Panc1 (cell line): ENCODE data around the gene SH3PXD2B. TPM values are rescaled to one million over a fixed set of nuclear protein-coding genes. Genes with fewer than 3 reads are reported as not detected.

Experiments
- ATAC-seq: fragments of 200-7000 bp; cut with Tn5 transposase; 2 replicates; pipeline ENCODE4 v1.9.1; 2020; ENCODE audit warnings: mild to moderate bottlenecking, moderate library complexity
- BruUV-seq: library from RNA; stranded (reverse); fragments of 400-500 nt; replicated peaks from 2 replicates; lab custom pipeline; 2021; lab: Mats Ljungman, UMichigan
- CTCF ChIA-PET: fragments of 300-600 bp; sonication (Branson Sonifier 250); formaldehyde crosslinking; loops from one replicate; lab custom pipeline; 2022; ENCODE audit warnings: antibody characterized with exemption; lab: Charles Lee
- POLR2A ChIA-PET: fragments of 300-600 bp; sonication (Branson Sonifier 250); formaldehyde crosslinking; loops from one replicate; lab custom pipeline; 2022; ENCODE audit warnings: antibody characterized with exemption; lab: Charles Lee
- DNase-seq: peaks from one replicate; pipeline ENCODE4 v3.0.0-alpha.2; 2010; ENCODE audit warnings: low read depth, low spot score
- H3K27ac ChIP-seq: 2 replicates; pipeline ENCODE4 v1.5.1; 2011; ENCODE audit warnings: mild to moderate bottlenecking, low read length, inconsistent platforms
- H3K27me3 ChIP-seq: fragments of 200-500 bp; sonication (Bioruptor generic); 2 replicates; pipeline ENCODE4 v1.6.0; 2014; ENCODE audit warnings: low read length, inconsistent platforms; ENCODE audit not compliant: control insufficient read depth, insufficient read depth
- H3K36me3 ChIP-seq: fragments of 200-500 bp; sonication (Bioruptor generic); 2 replicates; pipeline ENCODE4 v1.5.1; 2014; ENCODE audit warnings: inconsistent platforms, mild to moderate bottlenecking, low read length, moderate library complexity; ENCODE audit not compliant: control insufficient read depth, insufficient read depth
- H3K4me1 ChIP-seq: 2 replicates; pipeline ENCODE4 v1.5.1; 2011; ENCODE audit warnings: inconsistent platforms, mild to moderate bottlenecking, low read length, moderate library complexity; ENCODE audit not compliant: control insufficient read depth, insufficient read depth
- H3K4me3 ChIP-seq, 2 experiments: 2 replicates each; pipeline ENCODE4 v1.5.1; 2011 to 2012; ENCODE audit warnings: low read depth in 2 of 2, low read length in 2 of 2, mild to moderate bottlenecking in 2 of 2, inconsistent platforms in 1 of 2, moderate library complexity in 1 of 2
- H3K9me3 ChIP-seq: fragments of 200-500 bp; sonication (Bioruptor generic); 2 replicates; pipeline ENCODE4 v1.5.1; 2014; ENCODE audit warnings: low read depth, mild to moderate bottlenecking, inconsistent platforms, low read length, moderate library complexity; ENCODE audit not compliant: control insufficient read depth, insufficient read depth
- CTCF ChIP-seq: fragments of 450-650 bp; IDR thresholded peaks from 2 replicates; pipeline ENCODE4 v1.5.1; 2017; ENCODE audit warnings: mild to moderate bottlenecking
- POLR2AphosphoS5 ChIP-seq: IDR thresholded peaks from 2 replicates; pipeline ENCODE4 v1.6.1; 2012; ENCODE audit warnings: mild to moderate bottlenecking, low read depth, low read length, moderate library complexity
- REST ChIP-seq, 2 experiments: IDR thresholded peaks; 2 replicates each; pipeline ENCODE4 v1.6.1; 2011 to 2012; ENCODE audit warnings: low read depth in 2 of 2, control low read depth in 1 of 2, low read length in 1 of 2, mild to moderate bottlenecking in 1 of 2, moderate library complexity in 1 of 2; ENCODE audit not compliant: insufficient read depth in 1 of 2
- SIN3A ChIP-seq: IDR thresholded peaks from 2 replicates; pipeline ENCODE4 v1.6.1; 2012; ENCODE audit warnings: low read depth, mild to moderate bottlenecking, low read length, moderate library complexity, borderline replicate concordance; ENCODE audit not compliant: insufficient read depth
- TCF7L2 ChIP-seq: IDR thresholded peaks from 2 replicates; pipeline ENCODE4 v1.6.1; 2011; ENCODE audit warnings: mild to moderate bottlenecking, low read depth, low read length, inconsistent platforms
- in situ Hi-C: cut with HindIII; loops from 2 replicates; pipeline ENCODE4 v1.10.0; 2016; ENCODE audit warnings: low sequenced_read_pairs, low pct_unique_long_range_greater_than_20kb
- intact Hi-C: fragments of 100-400 bp; cut with micrococcal nuclease; formaldehyde crosslinking; loops from one replicate; pipeline ENCODE4 v1.10.0; 2022; ENCODE audit not compliant: unreplicated experiment
- total RNA-seq: library from RNA; stranded (reverse); gene quantifications from one replicate; pipeline ENCODE4 v1.2.1, GENCODE V29; 2021; ENCODE audit not compliant: unreplicated experiment

SH3PXD2B gene
- total RNA-seq, 1 experiment from 2014 or later = 39.7 TPM

GRCh38 chr5:172278356-172278755, 176.0 kb downstream of the SH3PXD2B start:
- in situ Hi-C loops = no loop called here
- ChIA-PET CTCF (no interaction called here), POLR2A (no interaction called here)
- no TSS peak for BruUV-seq
- ATAC-seq (no peak), DNase-seq (no peak)
- intact Hi-C loops = no loop called here
- TF ChIP-seq REST (IDR thresholded peaks at IDR 0.05; ENCODE audit: insufficient read depth in 1 of 2, low read depth in 2 of 2, low read length in 1 of 2) (no peak), TCF7L2 (no peak), SIN3A (no peak), POLR2AphosphoS5 (no peak), CTCF (no peak)
- Histone ChIP-seq H3K4me1 (peaks cover 36% of the 10 kb centered on the region), H3K4me3 (no peak overlapping the region), H3K27ac (no peak overlapping the region), H3K36me3 (no peaks in the 10 kb centered on the region; the same call in 1 of the 2 replicates), H3K9me3 (no peaks in the 10 kb centered on the region), H3K27me3 (no peaks in the 10 kb centered on the region)

GRCh38 chr5:172276214-172276613, 178.1 kb downstream of the SH3PXD2B start:
- TF ChIP-seq SIN3A (no peak), CTCF (no peak), POLR2AphosphoS5 (no peak), TCF7L2 (no peak), REST (IDR thresholded peaks at IDR 0.05; ENCODE audit: insufficient read depth in 1 of 2, low read depth in 2 of 2, low read length in 1 of 2) (no peak)
- intact Hi-C loops = no loop called here
- Histone ChIP-seq H3K4me1 (peaks cover 34% of the 10 kb centered on the region), H3K9me3 (no peaks in the 10 kb centered on the region), H3K27me3 (no peaks in the 10 kb centered on the region), H3K27ac (peak overlapping the region; percentile 25), H3K4me3 (0 out of 4 replicates have a peak overlapping the region, but pooled peaks of 1 of the 2 experiments have one; percentile 2), H3K36me3 (no peaks in the 10 kb centered on the region)
- CTCF ChIA-PET = interaction anchor here (0.6 to 0.7 kb wide), 2 partner anchors 111 to 1617 kb away, joined by 3 to 23 read pairs; no protein-coding TSS in a partner anchor
- no peak for DNase-seq
- POLR2A ChIA-PET = no interaction called here
- in situ Hi-C loops = no loop called here
- ATAC-seq = peak; percentile 78
- no TSS peak for BruUV-seq
